GM19025 (cell line): ENCODE results near the gene CDKN2B.
"Not testable (repeated sequence)": the region's sequence is repeated elsewhere in the genome, so short reads cannot be mapped to it uniquely, and the experiment has no call there.

ENCODE experiments used
- ATAC-seq: cut with Tn5 transposase; IDR thresholded peaks from one replicate; pipeline ENCODE4 v1.9.1; 2021; ENCODE audit warnings: mild to moderate bottlenecking, low read depth, moderate library complexity; ENCODE audit not compliant: unreplicated experiment

Gene CDKN2B, protein sequence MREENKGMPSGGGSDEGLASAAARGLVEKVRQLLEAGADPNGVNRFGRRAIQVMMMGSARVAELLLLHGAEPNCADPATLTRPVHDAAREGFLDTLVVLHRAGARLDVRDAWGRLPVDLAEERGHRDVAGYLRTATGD

DNA sequence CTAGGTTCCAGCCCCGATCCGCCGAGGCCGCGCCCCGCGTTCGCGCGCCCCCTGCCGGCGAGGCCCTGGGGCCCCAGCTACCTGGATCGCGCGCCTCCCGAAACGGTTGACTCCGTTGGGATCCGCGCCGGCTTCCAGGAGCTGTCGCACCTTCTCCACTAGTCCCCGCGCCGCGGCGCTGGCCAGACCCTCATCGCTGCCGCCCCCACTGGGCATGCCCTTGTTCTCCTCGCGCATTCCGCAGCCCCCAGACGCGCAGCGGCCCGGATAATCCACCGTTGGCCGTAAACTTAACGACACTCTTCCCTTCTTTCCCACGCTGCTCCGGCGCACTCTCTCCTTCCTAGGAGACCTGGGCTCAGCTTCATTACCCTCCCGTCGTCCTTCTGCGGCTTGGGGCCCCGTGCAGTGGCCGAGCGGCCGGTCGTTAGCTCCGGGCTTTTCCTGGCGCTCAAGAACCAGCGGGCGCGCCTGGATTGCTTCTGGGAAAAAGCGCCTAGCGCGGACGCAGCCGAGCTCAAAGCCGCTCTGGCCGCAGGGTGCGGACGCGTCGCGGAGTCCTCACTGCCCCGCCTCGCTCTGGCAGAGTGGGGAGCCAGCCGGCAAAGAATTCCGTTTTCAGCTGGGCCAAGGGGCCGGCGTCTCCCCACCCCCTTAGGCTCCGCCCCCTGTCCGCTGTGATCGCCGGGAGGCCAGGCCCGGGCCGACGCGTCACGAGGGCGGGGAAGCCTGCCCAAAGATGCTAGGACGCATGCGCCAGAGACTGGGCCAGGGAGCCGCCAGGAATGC lies at the start of gene CDKN2B:
Gene CDKN2B, minus strand, starts transcription at position 589 of the 789 bp plus-strand sequence. Its CDS starts 352 bp downstream, at position 237.
- ATAC-seq = peak; percentile 90

DNA sequence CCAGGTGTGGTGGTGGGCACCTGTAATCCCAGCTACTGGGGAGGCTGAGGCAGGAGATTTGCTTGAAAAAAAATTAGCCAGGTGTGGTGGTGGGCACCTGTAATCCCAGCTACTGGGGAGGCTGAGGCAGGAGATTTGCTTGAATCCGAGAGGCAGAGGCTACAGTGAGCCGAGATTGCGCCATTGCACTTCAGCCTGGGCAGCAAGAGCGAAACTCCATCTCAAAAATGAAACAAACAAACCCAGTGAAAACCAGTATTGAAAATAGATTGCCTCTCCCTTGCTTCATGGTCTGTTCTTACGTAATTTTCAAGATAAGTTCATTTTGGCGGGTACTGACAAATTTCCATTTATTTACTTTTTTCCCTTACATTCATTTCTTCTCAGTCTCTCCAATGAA lies 48.9 kb upstream of the CDKN2B start:
- not testable (repeated sequence) for ATAC-seq

DNA sequence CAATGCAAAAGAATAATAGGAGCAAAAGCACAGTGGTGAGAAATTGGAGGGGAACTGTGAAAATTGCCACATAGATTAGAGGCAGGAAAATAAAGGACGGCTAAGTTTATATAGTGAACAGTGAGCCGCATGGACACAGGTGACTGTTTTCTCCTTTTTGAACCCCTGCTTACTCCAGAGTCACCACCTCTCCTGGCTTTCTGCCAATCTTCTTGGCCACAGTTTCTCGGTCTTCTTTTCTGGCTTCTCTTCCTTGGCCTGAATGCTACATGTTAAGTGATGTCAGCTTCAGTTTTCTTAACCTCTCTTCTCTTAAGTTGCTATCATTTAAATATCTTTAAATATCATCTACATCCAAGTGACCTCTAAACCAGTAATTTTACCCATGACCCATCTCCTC lies 47.3 kb upstream of the CDKN2B start:
- ATAC-seq = no peak

DNA sequence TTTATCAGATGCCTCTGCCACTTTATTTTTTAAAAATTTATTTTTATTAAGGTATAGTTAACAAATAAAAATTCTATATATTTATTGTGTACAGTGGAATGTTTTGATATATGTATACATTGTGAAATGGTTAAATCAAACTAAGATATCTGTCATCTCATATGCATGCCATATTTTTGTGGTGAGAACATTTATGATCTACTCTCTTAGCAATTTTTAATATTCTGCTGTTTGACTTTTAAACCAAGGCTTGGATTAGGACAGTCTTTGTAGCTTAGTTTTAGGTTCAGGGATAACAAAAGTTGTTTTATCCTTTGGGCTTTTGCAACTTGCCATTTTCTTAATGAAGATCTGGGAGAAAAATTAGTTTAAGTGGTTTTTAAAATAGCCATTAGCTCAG lies 46.0 kb upstream of the CDKN2B start:
- no peak for ATAC-seq

DNA sequence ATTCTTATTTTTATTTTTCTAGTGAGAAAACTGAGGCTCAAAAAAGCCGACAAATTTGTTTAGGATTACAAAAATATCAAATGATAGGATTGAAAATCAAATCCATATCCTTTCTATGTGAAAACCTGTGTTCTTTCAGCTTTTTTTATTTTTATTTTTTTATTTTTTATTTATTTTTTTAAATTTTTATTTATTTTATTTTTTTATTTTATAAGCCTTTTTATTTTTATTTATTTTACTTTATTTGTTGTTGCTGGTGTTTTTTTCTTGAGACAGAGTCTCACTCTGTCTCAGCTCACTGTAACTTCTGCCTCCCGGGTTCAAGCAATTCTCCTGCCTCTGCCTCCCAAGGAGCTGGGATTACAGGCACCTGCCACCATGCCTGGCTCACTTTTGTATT lies 45.4 kb upstream of the CDKN2B start:
- no peak for ATAC-seq

DNA sequence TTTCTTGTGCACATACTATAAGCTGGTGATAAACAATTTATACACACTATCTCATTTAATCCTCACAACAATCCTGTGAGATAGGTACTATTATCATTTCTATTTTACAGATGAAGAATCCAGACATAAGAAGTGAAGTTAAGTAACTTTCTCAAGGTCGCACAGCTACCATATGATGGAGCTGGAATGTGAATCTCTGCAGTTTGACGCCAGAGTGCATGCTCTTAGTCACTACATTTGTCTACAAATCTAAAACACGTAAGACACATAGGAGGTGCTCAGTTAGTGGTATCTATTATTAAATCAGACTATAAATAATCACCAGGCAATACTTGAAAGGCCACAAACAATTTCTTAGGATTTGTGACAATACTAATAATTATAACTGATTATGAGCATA lies 45.0 kb upstream of the CDKN2B start:
- no peak for ATAC-seq

DNA sequence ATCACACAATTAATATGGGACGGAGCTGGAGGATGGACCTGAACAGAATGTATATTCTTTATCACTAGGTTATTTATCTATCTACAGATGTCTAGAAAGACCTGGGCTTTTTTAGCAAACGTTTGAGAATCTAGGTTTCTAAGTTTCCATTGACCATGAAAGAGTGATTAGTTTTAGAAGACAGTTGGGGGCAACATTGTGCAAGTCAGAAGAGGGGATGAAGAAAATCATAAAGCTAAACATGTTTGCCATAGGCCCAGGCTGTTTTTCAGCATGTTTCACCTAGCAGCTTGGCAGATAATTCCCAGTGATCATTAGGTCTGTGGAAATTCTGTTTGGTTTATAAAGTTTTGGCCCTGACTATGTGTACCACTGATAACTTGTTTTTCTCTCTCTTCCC lies 44.1 kb upstream of the CDKN2B start:
- no peak for ATAC-seq

DNA sequence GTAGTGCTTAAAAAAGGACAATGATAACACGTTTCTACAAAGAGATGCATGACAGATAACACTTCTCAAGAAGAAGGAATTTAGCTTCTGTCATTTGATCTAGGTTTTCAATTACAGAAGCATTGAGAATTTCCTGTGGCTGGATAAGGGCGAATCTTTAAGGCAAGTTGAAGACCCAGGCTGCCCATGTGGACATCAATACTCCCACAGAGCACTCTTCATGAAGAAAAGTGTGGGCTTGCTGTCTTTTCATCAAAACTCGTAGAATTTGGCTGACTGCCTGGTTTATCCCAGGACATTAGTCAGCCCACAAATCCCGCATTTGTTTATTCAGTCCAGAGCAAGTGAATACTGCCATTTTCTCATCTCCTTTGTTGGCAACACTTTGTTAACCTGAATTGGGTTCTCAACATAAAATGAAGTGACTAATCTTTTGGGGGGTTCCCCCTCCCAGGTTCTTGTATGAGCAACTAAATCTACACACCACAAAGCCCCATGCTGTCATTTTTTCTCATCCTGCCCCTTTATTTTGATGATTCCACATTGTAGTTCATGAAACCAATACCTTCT lies 43.4 kb upstream of the CDKN2B start:
- ATAC-seq = no peak

DNA sequence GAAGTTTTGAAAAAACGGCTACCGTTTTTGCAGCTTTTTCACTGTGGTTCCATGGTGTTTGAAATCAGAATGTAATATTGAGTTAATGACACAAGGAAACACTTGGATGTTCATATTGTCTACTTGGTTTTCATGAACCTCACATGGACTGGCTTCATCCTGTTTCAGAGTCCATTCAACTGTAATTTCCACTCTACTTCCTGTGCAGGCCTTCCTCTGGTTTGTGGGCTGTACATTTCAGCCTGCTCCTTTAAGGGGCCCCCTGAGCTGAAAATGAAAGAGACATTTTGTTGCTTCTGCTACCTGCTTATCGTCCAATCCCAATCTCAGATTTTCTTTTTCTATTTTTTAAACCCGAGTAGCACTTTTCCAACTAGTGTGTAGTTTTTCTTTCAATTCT lies 41.8 kb upstream of the CDKN2B start:
- no peak for ATAC-seq

DNA sequence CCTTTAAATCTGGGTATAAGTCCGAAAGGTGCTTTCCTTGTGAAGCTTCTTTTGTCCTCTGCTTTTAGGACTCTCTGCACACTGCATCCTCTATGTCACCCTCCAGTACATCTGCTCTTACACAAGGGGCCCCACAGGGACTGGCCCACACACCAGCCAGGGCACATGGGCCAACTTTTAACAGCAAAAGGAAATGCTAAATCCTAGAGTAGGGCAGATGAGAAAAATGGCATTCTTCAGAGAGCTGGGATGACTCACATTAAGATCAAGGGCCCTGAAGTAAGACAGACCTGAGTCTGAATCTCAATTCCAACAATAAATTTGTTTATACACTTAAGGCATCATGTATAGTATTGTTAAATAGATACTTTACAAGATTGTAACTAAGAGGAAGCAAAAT lies 40.3 kb upstream of the CDKN2B start:
- no peak for ATAC-seq

DNA sequence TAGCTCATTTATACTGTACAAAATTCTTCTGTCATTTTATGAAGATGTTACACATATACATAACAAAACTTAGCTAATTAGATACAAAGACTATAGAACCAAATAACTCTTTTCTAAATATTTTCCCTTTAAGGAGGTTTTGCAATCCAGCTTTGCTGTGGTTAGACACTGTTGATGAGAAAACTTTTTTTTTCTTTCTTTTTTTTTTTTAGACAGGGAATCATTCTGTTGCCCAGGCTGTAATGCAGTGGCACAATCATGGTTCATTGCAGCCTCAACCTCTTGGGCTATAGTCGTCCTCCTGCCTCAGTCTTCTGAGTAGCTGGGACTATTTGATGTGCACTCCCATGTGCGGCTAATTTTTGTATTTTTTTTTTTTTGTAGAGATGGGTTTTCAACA lies 38.5 kb upstream of the CDKN2B start:
- ATAC-seq = no peak

DNA sequence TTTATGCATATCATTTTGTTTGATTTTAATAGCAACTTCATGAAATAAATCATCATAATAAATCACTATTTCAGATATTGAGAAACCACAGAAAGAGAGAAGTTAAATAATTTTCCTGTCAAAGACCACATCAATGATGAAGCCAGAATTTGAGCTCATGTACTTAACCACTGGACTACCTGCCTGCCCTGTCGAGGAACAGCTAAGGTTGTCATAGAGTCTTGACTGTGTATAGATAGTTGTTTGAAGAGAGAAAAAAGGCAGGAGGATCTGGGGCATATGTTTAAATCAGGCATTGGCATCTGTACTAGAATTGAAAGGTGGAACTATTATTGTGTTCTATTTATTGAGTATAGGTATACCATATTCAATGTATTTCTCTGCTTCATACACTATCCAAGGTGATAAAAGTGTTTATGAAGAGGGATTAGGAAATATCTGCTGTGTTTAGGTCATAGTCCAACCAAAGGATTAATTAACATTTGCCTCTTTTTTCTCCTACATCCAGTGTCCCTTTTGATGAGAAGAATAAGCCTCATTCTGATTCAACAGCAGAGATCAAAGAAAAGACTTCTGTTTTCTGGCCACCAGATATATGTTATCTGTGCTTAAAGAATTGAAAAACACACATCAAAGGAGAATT lies 37.3 kb upstream of the CDKN2B start:
- ATAC-seq = no peak

DNA sequence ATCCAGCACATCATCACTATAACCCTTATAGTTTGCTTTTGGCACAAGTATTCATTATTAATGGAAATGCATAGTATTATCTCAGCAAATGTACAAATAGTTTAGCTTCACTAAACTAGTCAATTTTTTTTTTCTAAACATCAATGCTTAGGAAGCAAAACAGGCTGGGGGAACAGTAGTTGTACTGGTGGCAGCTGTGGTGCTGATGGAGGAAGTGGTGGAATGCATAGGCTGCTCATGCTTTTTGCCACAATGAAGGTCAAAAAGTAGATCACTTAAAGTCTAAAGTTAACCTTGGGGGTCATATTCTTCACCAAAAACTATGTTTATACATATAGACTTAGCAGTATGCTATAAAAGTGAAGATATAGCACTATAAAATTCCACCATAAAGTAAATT lies 36.3 kb upstream of the CDKN2B start:
- ATAC-seq = no peak

DNA sequence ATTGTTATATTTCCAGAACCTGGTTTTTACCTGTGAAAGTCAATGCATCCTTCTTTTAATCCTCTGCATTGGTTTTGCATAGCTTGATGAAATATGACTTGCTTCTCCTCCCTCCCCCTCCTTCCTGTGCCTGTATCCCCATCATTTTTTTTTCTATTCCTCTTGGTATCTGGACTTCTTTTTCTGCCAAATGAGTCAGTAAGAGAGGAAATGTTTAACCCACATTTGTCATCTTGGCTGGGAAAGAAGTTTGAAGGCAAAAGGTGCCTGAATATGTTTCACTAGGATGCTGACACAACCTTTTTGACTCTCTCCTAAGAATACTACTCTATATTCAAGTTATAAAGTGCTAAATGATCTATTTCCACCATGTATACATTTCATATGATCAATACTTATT lies 35.5 kb upstream of the CDKN2B start:
- ATAC-seq = no peak

DNA sequence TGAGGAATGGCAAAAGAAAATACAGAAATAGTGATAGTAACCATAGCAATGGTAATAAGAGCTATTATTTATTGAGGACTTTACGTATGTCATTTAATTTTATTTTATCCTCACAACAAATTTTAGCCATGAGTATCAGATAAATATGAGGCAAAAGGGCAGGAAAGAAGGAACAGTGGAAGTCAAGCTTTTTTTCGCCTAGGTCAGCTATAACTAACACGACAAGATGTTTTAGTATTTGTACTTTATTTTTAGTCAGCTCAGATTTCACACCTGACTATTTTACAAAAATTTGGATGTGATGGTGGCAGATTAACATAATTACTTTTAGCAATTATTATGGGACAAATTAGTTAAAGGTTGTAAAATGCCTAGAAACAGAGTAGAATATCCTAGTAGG lies 34.8 kb upstream of the CDKN2B start:
- ATAC-seq = no peak

DNA sequence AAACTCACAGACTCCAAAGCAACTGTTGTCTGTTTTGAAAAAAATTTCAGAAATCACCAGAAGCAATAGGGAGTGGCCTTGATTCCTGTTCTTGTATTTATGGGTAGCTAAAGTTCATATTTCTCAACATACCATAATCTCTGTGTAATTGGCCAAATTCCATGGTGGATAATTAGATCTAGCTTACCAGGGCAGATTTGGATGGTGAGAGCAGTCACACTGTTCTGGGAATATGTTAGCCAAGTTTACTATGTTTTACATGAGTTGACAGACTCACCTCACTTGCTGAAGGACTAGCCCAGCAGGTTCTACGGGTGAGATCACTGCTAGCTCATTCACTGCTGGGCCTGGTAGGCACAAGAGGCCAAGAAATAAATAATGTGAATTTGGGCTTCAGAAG lies 32.7 kb upstream of the CDKN2B start:
- ATAC-seq = no peak

DNA sequence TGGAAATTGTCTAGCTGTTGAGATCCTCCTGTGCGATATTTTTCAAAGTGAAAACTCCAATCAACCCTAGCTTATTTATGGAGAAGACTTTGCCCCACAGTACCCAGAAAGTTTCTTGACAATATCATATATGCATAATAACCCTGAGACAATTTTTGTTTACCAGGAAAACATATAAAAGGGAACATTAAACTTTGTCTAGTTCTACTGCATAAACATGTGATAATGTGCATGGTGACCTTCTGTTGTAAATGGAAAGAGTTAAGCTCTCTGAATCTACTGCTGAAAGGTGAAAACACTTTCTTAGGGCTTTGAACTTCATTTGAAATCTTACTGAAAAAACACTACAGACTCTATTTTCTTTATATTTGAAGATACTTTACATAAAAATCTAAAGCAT lies 32.2 kb upstream of the CDKN2B start:
- no peak for ATAC-seq

DNA sequence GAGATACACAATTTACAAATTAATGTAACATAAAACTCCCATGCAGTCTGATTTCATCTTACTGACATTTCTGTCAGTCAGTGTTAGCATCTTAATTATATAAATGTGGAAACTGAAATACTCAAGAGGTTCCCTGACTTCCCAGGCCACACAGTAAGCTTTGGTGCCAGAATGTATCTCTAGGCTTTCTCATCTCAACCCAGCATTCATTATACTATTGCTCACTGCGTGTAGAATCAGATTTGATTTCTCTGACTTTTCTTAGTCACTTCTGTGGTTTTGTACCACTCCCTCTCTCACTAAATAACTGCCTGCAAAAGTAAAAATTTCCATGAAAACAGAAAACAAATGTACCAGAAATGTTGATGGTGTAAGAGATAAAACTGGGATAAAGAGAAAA lies 31.7 kb upstream of the CDKN2B start:
- no peak for ATAC-seq

DNA sequence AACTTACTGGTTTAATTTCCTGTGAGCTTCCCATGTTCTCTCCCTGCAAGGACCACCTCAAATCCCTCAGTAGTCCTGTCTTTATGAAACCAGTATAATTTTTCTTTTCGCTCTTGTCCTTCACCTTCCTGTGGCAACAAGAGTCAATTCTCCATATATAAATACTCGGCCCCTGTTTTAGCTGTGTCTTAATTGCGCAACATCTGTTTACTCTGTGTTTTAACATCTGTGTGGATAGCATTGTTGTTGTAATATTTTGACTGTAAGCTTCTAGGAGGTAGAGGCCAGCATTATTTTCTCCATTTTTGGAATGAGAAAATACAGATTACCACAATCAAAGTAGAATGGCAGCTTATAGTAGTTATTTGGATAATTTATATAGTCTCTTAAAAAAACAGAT lies 30.2 kb upstream of the CDKN2B start:
- ATAC-seq = no peak

DNA sequence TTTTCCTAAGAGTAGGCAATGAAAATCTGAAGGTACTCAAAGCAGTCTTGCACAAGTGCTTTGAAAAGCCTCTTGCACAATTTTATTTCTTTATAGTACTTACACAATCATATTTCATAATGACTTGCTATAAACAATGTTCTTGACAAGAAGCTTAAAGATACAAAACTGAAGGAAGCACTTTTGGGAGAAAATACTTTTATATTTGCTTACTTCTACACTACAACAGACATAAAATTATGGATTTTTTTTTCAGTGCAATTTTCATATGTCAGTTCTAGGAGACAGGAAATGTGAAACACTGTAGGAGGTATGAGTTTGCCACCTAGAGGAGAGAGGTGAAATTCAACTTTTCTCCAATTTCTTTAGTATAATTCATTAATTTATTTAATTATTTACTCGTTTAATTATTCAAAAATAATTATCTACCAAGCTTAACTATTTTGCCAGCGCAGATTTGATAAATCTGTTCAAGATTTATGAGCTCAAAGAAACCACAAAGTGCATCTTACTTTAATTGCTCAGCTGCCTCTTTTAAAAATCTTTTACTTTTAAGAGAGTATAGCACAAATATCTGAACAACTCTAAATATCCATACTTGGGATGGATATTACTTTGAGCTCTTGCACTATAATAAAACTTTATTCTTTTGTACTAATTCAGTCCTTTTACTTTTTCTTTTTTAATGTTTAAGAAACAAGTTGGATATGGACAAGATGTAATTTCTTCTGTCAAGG lies 29.0 kb upstream of the CDKN2B start:
- ATAC-seq = no peak
